Stimulated activated memory B cell treated with anti-CD40 and anti-IgM and Interleukin-4, amounts not matched to agents 10 μg/mL and 1 μg/mL and 100 μg/mL, for 72 hours (primary cell): ENCODE data around the gene TRIO.
A peak's percentile ranks its signal among the peaks of the same experiment; 100 is the strongest.
"Not testable (repeated sequence)": the region's sequence is repeated elsewhere in the genome, so short reads cannot be mapped to it uniquely, and the experiment has no call there.

Experiments
- ATAC-seq: fragments of 150-1000 bp; cut with Tn5 transposase; 2 replicates; pipeline ENCODE4 v1.10.0; 2021
- H3K27ac Mint-ChIP-seq: one replicate; pipeline ENCODE4 v1.8.0; 2022; ENCODE audit warnings: mild to moderate bottlenecking, mixed read lengths
- H3K27me3 Mint-ChIP-seq: one replicate; pipeline ENCODE4 v1.8.0; 2022; ENCODE audit warnings: mixed read lengths
- H3K36me3 Mint-ChIP-seq: one replicate; pipeline ENCODE4 v1.8.0; 2022; ENCODE audit warnings: mixed read lengths
- H3K4me1 Mint-ChIP-seq: one replicate; pipeline ENCODE4 v1.8.0; 2022; ENCODE audit warnings: mixed read lengths
- H3K4me3 Mint-ChIP-seq: one replicate; pipeline ENCODE4 v1.8.0; 2022; ENCODE audit warnings: mild to moderate bottlenecking, moderate library complexity, mixed read lengths
- H3K9me3 Mint-ChIP-seq: one replicate; pipeline ENCODE4 v1.8.0; 2022; ENCODE audit warnings: mixed read lengths

TRIO gene

GRCh38 chr5:14142827-14143545 lies at the start of gene TRIO:
Gene TRIO, plus strand, starts transcription at chr5:14143342. Its CDS starts 384 bp downstream, at chr5:14143726.
- H3K9me3 Mint-ChIP-seq = no peaks in the 10 kb centered on the region
- H3K4me1 Mint-ChIP-seq = peaks cover 32% of the 10 kb centered on the region
- H3K36me3 Mint-ChIP-seq = no peaks in the 10 kb centered on the region
- peak; percentile 72 for ATAC-seq
- peak within 1 kb of the TSS; percentile 95 for H3K4me3 Mint-ChIP-seq
- H3K27ac Mint-ChIP-seq = peak within 1 kb of the TSS; percentile 87
- H3K27me3 Mint-ChIP-seq = no peaks in the 10 kb centered on the region

- H3K4me3 Mint-ChIP-seq, H3K9me3 Mint-ChIP-seq, H3K36me3 Mint-ChIP-seq, H3K4me1 Mint-ChIP-seq, H3K27ac Mint-ChIP-seq, ATAC-seq: not testable (repeated sequence)
- peaks cover 28% of the 10 kb centered on the region for H3K27me3 Mint-ChIP-seq
These were observed 45.8 kb upstream of the TRIO start for GRCh38 chr5:14097380-14097779.

GRCh38 chr5:14097998-14098471 lies 45.1 kb upstream of the TRIO start:
- H3K27ac Mint-ChIP-seq = no peak overlapping the region
- H3K36me3 Mint-ChIP-seq = peaks cover 2% of the 10 kb centered on the region
- H3K4me3 Mint-ChIP-seq = no peak overlapping the region
- H3K27me3 Mint-ChIP-seq = peaks cover 24% of the 10 kb centered on the region
- H3K4me1 Mint-ChIP-seq = no peaks in the 10 kb centered on the region
- H3K9me3 Mint-ChIP-seq = peaks cover 9% of the 10 kb centered on the region
- ATAC-seq = no peak

- H3K36me3 Mint-ChIP-seq = peaks cover 9% of the 10 kb centered on the region
- peaks cover 12% of the 10 kb centered on the region for H3K9me3 Mint-ChIP-seq
- H3K4me1 Mint-ChIP-seq = no peaks in the 10 kb centered on the region
- peaks cover 4% of the 10 kb centered on the region for H3K27me3 Mint-ChIP-seq
- no peak overlapping the region for H3K4me3 Mint-ChIP-seq
- no peak overlapping the region for H3K27ac Mint-ChIP-seq
- no peak for ATAC-seq
These were observed 42.9 kb upstream of the TRIO start for GRCh38 chr5:14100281-14100680.

- no peak for ATAC-seq
- Mint-ChIP-seq H3K27me3 (peaks cover 7% of the 10 kb centered on the region), H3K4me1 (peaks cover 13% of the 10 kb centered on the region), H3K9me3 (peaks cover 10% of the 10 kb centered on the region), H3K27ac (no peak overlapping the region), H3K36me3 (peaks cover 9% of the 10 kb centered on the region), H3K4me3 (no peak overlapping the region)
These were observed 41.2 kb upstream of the TRIO start for GRCh38 chr5:14101922-14102321.

GRCh38 chr5:14102666-14103065 lies 40.5 kb upstream of the TRIO start:
- no peak overlapping the region for H3K27ac Mint-ChIP-seq
- ATAC-seq = no peak

GRCh38 chr5:14105718-14106410 lies 37.3 kb upstream of the TRIO start:
- peaks cover 35% of the 10 kb centered on the region for H3K4me1 Mint-ChIP-seq
- no peak for ATAC-seq
- peaks cover 4% of the 10 kb centered on the region for H3K9me3 Mint-ChIP-seq
- H3K27me3 Mint-ChIP-seq = peaks cover 14% of the 10 kb centered on the region
- peaks cover 9% of the 10 kb centered on the region for H3K36me3 Mint-ChIP-seq
- no peak overlapping the region for H3K4me3 Mint-ChIP-seq
- no peak overlapping the region for H3K27ac Mint-ChIP-seq

More at GRCh38 chr5:14102666-14103065, 40.5 kb upstream of the TRIO start:
- Mint-ChIP-seq H3K4me1 (peaks cover 20% of the 10 kb centered on the region), H3K27me3 (peaks cover 14% of the 10 kb centered on the region), H3K9me3 (peaks cover 7% of the 10 kb centered on the region), H3K36me3 (peaks cover 9% of the 10 kb centered on the region), H3K4me3 (no peak overlapping the region)

- no peak overlapping the region for H3K4me3 Mint-ChIP-seq
- peaks cover 35% of the 10 kb centered on the region for H3K4me1 Mint-ChIP-seq
- H3K9me3 Mint-ChIP-seq = peaks cover 4% of the 10 kb centered on the region
- peaks cover 14% of the 10 kb centered on the region for H3K27me3 Mint-ChIP-seq
- peaks cover 9% of the 10 kb centered on the region for H3K36me3 Mint-ChIP-seq
- ATAC-seq = no peak
- H3K27ac Mint-ChIP-seq = no peak overlapping the region
These were observed 35.6 kb upstream of the TRIO start for GRCh38 chr5:14107536-14107935.

GRCh38 chr5:14108170-14108996 lies 34.8 kb upstream of the TRIO start:
- Mint-ChIP-seq H3K9me3 (no peaks in the 10 kb centered on the region), H3K27me3 (peaks cover 14% of the 10 kb centered on the region), H3K4me1 (peaks cover 35% of the 10 kb centered on the region), H3K27ac (peak overlapping the region; percentile 52), H3K36me3 (peaks cover 4% of the 10 kb centered on the region), H3K4me3 (peak overlapping the region; percentile 76)
- ATAC-seq = peak; percentile 89

GRCh38 chr5:14109041-14109747 lies 33.9 kb upstream of the TRIO start:
- ATAC-seq = peak; percentile 77
- Mint-ChIP-seq H3K4me3 (peak overlapping the region; percentile 76), H3K27ac (peak overlapping the region; percentile 52), H3K36me3 (no peaks in the 10 kb centered on the region), H3K9me3 (no peaks in the 10 kb centered on the region), H3K27me3 (peaks cover 14% of the 10 kb centered on the region), H3K4me1 (peaks cover 35% of the 10 kb centered on the region)

GRCh38 chr5:14109771-14110170 lies 33.4 kb upstream of the TRIO start:
- Mint-ChIP-seq H3K27ac (peak overlapping the region; percentile 52), H3K4me3 (no peak overlapping the region), H3K4me1 (peaks cover 35% of the 10 kb centered on the region), H3K27me3 (peaks cover 14% of the 10 kb centered on the region), H3K36me3 (no peaks in the 10 kb centered on the region), H3K9me3 (no peaks in the 10 kb centered on the region)
- no peak for ATAC-seq

GRCh38 chr5:14110196-14110595 lies 32.9 kb upstream of the TRIO start:
- Mint-ChIP-seq H3K9me3 (no peaks in the 10 kb centered on the region), H3K36me3 (no peaks in the 10 kb centered on the region), H3K27me3 (peaks cover 14% of the 10 kb centered on the region), H3K27ac (no peak overlapping the region), H3K4me3 (no peak overlapping the region), H3K4me1 (peaks cover 35% of the 10 kb centered on the region)
- ATAC-seq = no peak

GRCh38 chr5:14110680-14111079 lies 32.5 kb upstream of the TRIO start:
- ATAC-seq = no peak
- Mint-ChIP-seq H3K9me3 (no peaks in the 10 kb centered on the region), H3K27ac (no peak overlapping the region), H3K4me3 (no peak overlapping the region), H3K27me3 (peaks cover 14% of the 10 kb centered on the region), H3K4me1 (peaks cover 35% of the 10 kb centered on the region), H3K36me3 (no peaks in the 10 kb centered on the region)

- peaks cover 12% of the 10 kb centered on the region for H3K4me1 Mint-ChIP-seq
- H3K36me3 Mint-ChIP-seq = no peaks in the 10 kb centered on the region
- no peaks in the 10 kb centered on the region for H3K9me3 Mint-ChIP-seq
- ATAC-seq = no peak
- no peak overlapping the region for H3K4me3 Mint-ChIP-seq
- no peaks in the 10 kb centered on the region for H3K27me3 Mint-ChIP-seq
- no peak overlapping the region for H3K27ac Mint-ChIP-seq
These were observed 30.0 kb upstream of the TRIO start for GRCh38 chr5:14112998-14113652.
